Fibroblast of pulmonary artery (primary cell): Measurements from ENCODE around the gene HHAT.

Experiments
- DNase-seq: peaks from one replicate; pipeline ENCODE4 v3.0.0-alpha.2; 2010; ENCODE audit warnings: low read depth
- H3K4me3 ChIP-seq: replicated peaks from 2 replicates; pipeline ENCODE4 v1.5.1; 2011; ENCODE audit warnings: low read depth, mild to moderate bottlenecking, control low read depth, low read length, moderate library complexity
- CTCF ChIP-seq: IDR thresholded peaks from 2 replicates; pipeline ENCODE4 v1.5.1; 2011; ENCODE audit warnings: mild to moderate bottlenecking, control low read depth, low read length, inconsistent platforms; ENCODE audit errors: missing control alignments

HHAT gene

GRCh38 chr1:210299501-210299900, 29.2 kb upstream of the HHAT start:
- H3K4me3 ChIP-seq, result no peak overlapping the region
- no peak for TF ChIP-seq CTCF
- no peak for DNase-seq

GRCh38 chr1:210300923-210301614, 27.6 kb upstream of the HHAT start:
- no peak for TF ChIP-seq CTCF
- DNase-seq, result no peak
- H3K4me3 ChIP-seq, result no peak overlapping the region

- no peak for TF ChIP-seq CTCF
- no peak for DNase-seq
- no peak overlapping the region for H3K4me3 ChIP-seq
These were observed 27.1 kb upstream of the HHAT start for GRCh38 chr1:210301615-210302000.

GRCh38 chr1:210302501-210302900, 26.2 kb upstream of the HHAT start:
- DNase-seq, result no peak
- no peak overlapping the region for H3K4me3 ChIP-seq
- no peak for TF ChIP-seq CTCF

- TF ChIP-seq CTCF, result no peak
- DNase-seq, result no peak
- no peak overlapping the region for H3K4me3 ChIP-seq
These were observed 25.3 kb upstream of the HHAT start for GRCh38 chr1:210303391-210303790.

GRCh38 chr1:210310562-210311153, 18.0 kb upstream of the HHAT start:
- no peak for TF ChIP-seq CTCF
- H3K4me3 ChIP-seq, result no peak overlapping the region
- DNase-seq, result no peak
